Measurements from ENCODE around the gene ANTKMT.

The ANTKMT gene

DNA sequence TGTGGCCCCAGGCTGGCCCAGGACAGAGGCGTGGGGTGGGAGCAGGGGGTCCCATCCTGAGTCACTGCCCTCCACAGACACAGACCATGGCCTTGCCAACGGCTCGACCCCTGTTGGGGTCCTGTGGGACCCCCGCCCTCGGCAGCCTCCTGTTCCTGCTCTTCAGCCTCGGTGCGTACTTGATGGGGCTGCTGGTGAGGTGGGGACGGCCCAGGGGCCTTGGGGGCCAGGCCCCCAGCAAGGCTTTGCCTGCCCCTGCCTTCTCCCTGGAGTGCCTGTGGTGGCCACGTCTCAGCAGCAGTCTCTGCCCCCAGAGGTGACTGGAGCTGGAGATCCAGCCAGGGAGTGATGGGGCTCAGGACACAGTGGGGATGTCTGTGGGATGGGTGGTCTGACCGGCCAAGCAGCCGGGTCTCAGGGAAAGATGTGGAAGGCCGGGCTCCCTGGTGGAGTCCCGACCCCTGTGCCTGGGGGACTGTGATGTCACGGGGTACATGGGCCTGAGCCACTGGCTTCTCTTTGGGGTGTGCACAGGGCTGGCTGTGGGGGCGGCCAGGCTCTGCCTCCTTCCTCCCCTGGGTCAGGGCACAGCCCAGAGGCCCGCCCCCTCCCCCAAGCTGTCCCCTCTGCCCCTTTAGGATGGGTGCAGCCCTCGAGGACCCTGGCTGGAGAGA is 41.8 kb downstream of the ANTKMT start:
- DNase-seq (ENCODE audit: low read depth in 1 of 2, low spot score in 1 of 2), result no peak

DNA sequence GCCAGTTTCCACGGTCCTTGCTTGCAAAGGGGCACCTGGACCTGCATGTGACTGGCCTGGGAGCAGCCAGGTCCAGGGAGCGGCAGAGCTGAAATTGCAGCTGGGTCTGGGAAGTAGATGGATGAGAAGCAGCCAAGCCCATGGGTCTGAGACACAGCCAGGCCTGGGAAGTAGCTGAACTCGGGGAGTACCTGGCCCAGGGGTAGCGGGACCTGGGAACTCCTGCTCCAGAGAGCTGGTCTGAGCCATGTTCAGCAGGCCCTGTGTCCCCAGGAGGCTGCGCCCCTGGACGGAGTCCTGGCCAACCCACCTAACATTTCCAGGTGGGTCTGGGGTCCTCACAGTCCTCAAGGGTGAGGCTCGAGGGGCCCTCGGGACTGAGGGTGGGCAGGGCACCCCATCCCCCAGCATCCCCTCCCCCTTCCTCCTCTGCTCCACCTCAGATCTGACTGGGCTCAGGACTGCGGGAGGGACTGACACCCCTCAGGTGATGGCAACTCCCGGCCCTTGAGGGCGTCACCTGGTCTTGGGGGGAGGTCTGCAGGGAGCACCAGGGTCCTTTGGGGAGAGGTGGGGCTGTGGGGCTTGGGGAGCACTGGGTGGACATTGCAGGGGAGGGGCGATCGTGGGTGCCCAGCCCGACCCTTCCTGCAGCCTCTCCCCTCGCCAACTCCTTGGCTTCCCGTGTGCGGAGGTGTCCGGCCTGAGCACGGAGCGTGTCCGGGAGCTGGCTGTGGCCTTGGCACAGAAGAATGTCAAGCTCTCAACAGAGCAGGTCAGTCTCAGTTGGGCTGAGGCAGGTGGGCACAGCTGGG is 42.6 kb downstream of the ANTKMT start:
- DNase-seq (ENCODE audit: low read depth in 1 of 2, low spot score in 1 of 2), result no peak

DNA sequence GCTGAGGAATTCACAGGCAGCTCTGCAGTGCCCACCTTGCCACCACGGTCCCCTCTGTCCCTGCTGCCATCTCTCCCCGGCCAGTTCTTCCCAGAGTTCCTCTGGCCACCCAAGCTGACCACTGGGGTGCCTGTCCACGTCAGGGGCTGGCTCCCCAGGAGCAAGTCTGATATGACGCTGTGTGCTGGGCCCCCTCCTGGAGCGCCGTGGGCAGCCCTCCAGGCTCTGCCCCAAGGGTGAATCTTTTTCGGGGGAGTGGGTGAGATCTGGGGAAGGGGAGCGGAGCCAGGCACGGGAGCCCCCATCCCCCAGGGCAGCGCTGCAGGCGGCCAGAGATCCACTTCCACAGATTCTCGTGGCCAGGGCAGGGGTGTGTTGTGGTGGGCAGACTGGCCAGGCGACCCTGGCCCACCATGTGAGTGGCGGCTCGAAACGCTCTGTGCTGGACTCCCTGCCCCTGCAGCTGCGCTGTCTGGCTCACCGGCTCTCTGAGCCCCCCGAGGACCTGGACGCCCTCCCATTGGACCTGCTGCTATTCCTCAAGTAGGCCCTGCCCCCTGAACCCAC is 43.3 kb downstream of the ANTKMT start:
- DNase-seq (ENCODE audit: low read depth in 1 of 2, low spot score in 1 of 2), result no peak

DNA sequence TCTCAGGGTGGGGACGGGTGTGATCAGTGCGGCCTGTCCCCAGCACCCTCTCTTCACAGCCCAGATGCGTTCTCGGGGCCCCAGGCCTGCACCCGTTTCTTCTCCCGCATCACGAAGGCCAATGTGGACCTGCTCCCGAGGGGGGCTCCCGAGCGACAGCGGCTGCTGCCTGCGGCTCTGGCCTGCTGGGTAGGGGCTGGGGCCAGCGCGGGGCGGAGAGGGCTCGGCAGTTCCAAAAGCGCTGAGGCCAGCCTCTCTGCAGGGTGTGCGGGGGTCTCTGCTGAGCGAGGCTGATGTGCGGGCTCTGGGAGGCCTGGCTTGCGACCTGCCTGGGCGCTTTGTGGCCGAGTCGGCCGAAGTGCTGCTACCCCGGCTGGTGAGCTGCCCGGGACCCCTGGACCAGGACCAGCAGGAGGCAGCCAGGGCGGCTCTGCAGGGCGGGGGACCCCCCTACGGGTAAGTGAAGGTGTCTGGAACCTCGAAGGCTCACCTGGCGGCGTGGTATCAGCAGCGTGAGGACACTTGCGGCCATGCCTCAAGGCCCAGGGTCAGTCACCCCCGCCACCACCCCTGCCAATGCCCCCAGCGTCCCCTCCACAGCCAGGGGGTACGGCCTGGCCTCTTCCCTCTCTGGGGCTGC is 44.0 kb downstream of the ANTKMT start:
- no peak for DNase-seq (ENCODE audit: low read depth in 1 of 2, low spot score in 1 of 2)

DNA sequence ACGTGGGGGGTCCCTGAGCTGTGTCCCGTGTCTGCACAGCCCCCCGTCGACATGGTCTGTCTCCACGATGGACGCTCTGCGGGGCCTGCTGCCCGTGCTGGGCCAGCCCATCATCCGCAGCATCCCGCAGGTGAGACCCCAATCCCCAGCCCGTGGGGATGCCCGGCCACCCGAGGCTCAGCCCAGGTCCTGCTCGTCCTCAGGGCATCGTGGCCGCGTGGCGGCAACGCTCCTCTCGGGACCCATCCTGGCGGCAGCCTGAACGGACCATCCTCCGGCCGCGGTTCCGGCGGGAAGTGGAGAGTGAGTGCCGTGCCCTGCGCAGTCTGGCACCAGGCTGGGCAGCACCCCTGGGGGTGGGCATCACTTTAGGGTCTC is 44.5 kb downstream of the ANTKMT start:
- no peak for DNase-seq (ENCODE audit: low read depth in 1 of 2, low spot score in 1 of 2)

DNA sequence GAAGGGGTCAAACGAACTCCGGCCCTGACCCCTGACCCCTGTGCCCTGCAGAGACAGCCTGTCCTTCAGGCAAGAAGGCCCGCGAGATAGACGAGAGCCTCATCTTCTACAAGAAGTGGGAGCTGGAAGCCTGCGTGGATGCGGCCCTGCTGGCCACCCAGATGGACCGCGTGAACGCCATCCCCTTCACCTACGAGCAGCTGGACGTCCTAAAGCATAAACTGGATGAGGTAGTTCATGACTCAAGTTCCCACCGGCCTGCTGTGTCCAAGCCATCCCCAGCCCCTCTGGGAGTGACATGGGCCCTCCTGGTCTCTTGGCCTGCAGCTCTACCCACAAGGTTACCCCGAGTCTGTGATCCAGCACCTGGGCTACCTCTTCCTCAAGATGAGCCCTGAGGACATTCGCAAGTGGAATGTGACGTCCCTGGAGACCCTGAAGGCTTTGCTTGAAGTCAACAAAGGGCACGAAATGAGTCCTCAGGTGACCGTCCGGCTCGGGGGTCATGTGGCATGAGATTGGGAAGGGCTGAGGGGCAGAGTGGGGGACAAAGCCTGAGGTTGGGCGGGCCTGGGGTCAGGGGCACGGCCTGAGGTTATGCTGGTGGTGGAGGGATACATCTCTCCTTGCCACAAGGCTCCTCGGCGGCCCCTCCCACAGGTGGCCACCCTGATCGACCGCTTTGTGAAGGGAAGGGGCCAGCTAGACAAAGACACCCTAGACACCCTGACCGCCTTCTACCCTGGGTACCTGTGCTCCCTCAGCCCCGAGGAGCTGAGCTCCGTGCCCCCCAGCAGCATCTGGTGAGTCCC is 45.3 kb downstream of the ANTKMT start:
- no peak for DNase-seq (ENCODE audit: low read depth in 1 of 2, low spot score in 1 of 2)

DNA sequence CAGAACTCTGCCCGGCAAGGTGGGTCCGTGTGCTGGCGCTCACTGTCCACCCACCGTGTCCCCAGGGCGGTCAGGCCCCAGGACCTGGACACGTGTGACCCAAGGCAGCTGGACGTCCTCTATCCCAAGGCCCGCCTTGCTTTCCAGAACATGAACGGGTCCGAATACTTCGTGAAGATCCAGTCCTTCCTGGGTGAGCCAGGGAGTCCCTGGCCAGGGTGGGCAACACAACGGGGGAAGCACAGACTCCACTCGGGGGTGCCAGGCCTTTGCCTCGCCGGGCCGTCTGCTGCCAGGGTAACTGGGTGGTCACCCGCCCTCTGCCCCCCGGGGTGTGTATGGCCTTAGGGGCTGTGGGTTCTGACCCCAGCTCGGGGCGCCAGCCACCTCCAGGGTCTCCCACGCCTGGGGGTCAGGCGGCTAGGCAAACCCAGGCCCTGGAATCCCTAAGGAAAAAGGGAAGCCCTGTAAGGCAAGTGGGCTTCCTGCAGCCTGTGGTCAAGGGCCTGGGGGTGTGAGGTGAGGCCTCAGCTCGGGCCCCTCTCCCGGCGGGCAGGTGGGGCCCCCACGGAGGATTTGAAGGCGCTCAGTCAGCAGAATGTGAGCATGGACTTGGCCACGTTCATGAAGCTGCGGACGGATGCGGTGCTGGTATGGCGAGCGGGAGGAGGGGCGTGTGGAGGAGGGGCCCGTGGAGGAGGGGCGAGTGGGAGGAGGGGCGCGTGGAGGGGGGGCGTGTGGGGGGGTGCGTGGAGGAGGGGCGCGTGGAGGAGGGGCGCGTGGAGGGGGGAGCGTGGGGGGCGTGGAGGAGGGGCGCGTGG is 46.1 kb downstream of the ANTKMT start:
- DNase-seq (ENCODE audit: low read depth in 1 of 2, low spot score in 1 of 2), result no peak

DNA sequence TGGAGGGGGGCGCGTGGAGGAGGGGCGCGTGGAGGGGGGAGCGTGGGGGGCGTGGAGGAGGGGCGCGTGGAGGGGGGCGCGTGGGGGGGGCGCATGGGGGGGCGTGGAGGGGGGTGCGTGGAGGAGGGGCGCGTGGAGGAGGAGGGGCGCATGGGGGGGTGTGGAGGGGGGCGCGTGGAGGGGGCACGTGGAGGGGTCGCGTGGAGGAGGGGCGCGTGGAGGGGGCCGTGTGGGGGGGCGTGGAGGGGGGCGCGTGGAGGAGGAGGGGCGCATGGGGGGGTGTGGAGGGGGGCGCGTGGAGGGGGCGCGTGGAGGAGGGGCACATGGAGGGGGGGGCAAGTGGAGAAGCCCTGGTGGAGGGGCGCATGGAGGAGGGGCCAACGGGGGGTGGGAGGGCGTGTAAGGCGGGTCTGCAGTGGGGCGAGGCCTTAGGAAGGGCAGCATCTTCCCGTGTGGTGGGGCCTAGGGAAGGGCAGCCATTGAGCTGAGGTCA is 46.8 kb downstream of the ANTKMT start:
- DNase-seq (ENCODE audit: low read depth in 1 of 2, low spot score in 1 of 2), result no peak

DNA sequence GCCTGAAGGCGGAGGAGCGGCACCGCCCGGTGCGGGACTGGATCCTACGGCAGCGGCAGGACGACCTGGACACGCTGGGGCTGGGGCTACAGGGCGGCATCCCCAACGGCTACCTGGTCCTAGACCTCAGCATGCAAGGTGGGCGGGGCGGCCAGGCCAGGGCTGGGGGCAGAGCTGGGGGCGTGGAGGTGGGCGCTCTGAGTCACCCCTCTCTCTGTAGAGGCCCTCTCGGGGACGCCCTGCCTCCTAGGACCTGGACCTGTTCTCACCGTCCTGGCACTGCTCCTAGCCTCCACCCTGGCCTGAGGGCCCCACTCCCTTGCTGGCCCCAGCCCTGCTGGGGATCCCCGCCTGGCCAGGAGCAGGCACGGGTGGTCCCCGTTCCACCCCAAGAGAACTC is 47.5 kb downstream of the ANTKMT start:
- no peak for DNase-seq (ENCODE audit: low read depth in 1 of 2, low spot score in 1 of 2)

DNA sequence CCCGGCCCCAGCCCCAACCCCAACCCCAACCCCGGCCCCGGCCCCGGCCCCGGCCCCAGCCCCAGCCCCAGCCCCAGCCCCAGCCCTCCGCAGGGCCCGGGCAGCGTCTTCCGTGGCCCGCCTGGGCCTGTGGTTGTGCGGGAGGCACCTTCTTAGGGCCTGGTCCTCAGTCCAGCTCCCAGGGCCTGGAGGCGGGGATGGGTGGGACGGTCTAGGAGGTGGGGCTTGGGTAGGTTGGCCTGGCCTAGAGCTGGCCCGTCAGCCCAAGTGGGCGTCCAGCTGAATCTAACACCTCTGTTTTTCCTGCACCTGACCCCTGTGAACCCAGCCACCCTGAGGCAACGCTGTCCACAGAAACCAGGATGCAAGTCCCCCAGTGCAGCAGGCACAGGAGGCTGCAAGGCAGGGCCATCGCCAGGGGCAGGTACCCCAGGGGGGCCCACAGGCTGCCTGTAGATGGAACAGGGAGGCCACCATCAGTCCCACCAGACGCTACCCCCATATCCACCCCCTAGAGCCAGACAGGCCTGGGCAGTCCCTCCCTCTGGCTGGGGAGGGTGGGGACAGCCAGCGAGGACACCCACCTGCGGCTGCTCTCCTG is 48.3 kb downstream of the ANTKMT start:
- no peak for DNase-seq (ENCODE audit: low read depth in 1 of 2, low spot score in 1 of 2)

DNA sequence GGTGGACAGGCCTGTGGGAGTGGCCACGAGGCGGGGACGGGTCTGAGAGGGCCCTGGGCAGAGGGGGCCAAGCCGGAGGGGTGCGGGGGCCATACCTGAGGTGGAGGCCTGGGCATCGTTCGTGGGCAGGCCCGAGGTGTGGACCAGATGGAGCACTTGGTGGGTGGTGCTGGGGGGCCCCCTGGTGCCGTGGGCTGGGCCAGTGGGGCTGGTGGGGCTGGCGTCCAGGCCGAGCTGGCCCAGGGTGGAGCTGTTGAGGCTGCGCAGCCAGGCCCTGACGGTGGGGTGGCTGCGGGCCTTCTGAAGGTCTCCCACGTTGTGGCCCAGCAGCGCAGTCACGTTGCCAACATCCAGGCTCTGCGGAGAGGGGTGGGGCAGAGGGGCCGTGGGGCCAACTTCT is 49.0 kb downstream of the ANTKMT start:
- DNase-seq (ENCODE audit: low read depth in 1 of 2, low spot score in 1 of 2), result no peak

DNA sequence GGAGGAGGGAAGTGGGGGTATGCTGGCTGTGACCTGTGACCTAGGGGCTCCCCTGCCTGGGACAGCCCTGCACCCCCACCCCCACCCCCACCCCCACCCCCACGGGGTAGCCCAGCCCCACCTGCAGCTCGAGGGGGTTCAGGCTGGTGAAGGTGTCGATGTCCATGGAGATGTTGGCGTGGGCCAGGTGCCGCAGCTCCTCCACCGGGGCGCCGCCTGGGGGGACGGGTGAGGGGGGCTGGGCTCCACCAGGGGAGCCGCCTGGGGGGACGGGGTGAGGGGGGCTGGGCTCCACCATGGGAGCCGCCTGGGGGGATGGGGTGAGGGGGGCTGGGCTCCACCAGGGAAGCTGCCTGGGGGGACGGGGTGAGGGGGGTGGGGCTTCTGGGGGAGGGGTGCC is 49.5 kb downstream of the ANTKMT start:
- DNase-seq (ENCODE audit: low read depth in 1 of 2, low spot score in 1 of 2), result no peak

Measured in activated CD4-positive, alpha-beta T cell treated with anti-CD3 and anti-CD28 coated beads, Interleukin-2, amount 50 U/mL, for 24 hours (primary cell).